VCaP (cell line): ENCODE data around the gene HS2ST1.

Experiments
- H3K27ac ChIP-seq: fragments of 450-650 bp; 2 replicates; pipeline ENCODE4 v1.5.1; 2017
- CTCF ChIP-seq: fragments of 450-650 bp; conservative IDR thresholded peaks from 2 replicates; pipeline ENCODE4 v1.5.1; 2017; ENCODE audit warnings: mild to moderate bottlenecking, moderate library complexity

The HS2ST1 gene

GRCh38 chr1:86940599-86940998 is 26.2 kb downstream of the HS2ST1 start:
- no peak overlapping the region for H3K27ac ChIP-seq
- no peak for TF ChIP-seq CTCF

- peak overlapping the region; percentile 59 for H3K27ac ChIP-seq
- TF ChIP-seq CTCF, result no peak
Measured at GRCh38 chr1:86942042-86942441, 27.6 kb downstream of the HS2ST1 start.

- no peak for TF ChIP-seq CTCF
- peak overlapping the region; percentile 59 for H3K27ac ChIP-seq
Measured at GRCh38 chr1:86942743-86943142, 28.3 kb downstream of the HS2ST1 start.

- TF ChIP-seq CTCF, result no peak
Measured at GRCh38 chr1:86948212-86948611, 33.8 kb downstream of the HS2ST1 start.

GRCh38 chr1:86950712-86951419 is 36.4 kb downstream of the HS2ST1 start:
- H3K27ac ChIP-seq, result no peak overlapping the region
- no peak for TF ChIP-seq CTCF

More at GRCh38 chr1:86948212-86948611, 33.8 kb downstream of the HS2ST1 start:
- no peak overlapping the region for H3K27ac ChIP-seq

GRCh38 chr1:86951430-86951829 is 37.0 kb downstream of the HS2ST1 start:
- no peak overlapping the region for H3K27ac ChIP-seq
- no peak for TF ChIP-seq CTCF

- no peak for TF ChIP-seq CTCF
- H3K27ac ChIP-seq, result no peak overlapping the region
Measured at GRCh38 chr1:86953167-86953566, 38.7 kb downstream of the HS2ST1 start.
